Brain microvascular endothelial cell (primary cell): ENCODE measurements around the gene BACH2.

Experiments
- DNase-seq: peaks from one replicate; pipeline ENCODE4 v3.0.0-alpha.2; 2020
- H3K27ac ChIP-seq: fragments of 250-450 bp; sonication (Bioruptor Pico); 2 replicates; pipeline ENCODE4 v1.5.1; 2020; ENCODE audit warnings: mild to moderate bottlenecking, moderate library complexity
- H3K27me3 ChIP-seq: fragments of 250-450 bp; sonication (Bioruptor Pico); replicated peaks from 2 replicates; pipeline ENCODE4 v1.5.1; 2020; ENCODE audit warnings: mild to moderate bottlenecking
- H3K36me3 ChIP-seq: fragments of 250-450 bp; sonication (Bioruptor Pico); replicated peaks from 2 replicates; pipeline ENCODE4 v1.5.1; 2020; ENCODE audit warnings: mild to moderate bottlenecking
- H3K4me3 ChIP-seq: 2 replicates; pipeline ENCODE4 v1.5.1; 2011; ENCODE audit warnings: low read depth, mild to moderate bottlenecking, control low read depth, low read length, moderate library complexity
- CTCF ChIP-seq: IDR thresholded peaks from 2 replicates; pipeline ENCODE4 v1.5.1; 2011; ENCODE audit warnings: low read depth, mild to moderate bottlenecking, moderate library complexity, low read length, control low read depth, inconsistent platforms; ENCODE audit errors: missing control alignments
- in situ Hi-C: cut with HindIII; loops from 2 replicates; pipeline ENCODE4 v1.10.0; 2017; ENCODE audit warnings: low sequenced_read_pairs, low pct_ligation_motif_present

BACH2 gene

DNA sequence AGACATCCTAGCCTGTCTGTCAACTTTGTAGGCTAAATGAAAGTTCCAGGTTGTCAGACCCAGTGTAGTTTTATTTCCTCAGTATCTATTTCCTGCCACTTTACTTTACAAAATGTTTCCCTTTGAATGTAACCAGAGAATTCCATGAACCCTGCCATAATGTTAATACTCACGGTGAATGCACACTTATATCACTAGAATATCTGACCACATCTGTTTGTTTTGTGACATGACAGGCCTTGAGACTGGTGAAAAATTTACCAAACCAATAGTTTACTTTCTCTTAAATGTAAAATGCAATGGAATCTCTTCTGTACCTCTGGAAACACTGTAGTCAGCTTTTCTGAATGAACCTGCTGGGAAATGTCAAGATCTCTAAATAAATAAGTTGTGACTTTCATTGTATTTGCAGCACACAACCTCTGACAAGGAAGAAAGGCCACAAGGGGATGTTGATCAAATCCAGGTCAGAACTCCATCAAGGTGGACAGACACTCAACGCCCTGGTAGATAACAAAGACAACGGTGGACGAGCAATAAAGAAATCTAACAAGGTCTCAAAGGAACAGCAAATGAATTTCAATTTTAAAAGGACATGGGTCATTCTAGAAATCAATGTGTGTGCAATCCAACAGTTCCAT, 59.2 kb downstream of the BACH2 start:
- no peak overlapping the region for H3K27ac ChIP-seq
- in situ Hi-C loops: no loop called here
- no peak for DNase-seq
- no peak for TF ChIP-seq CTCF
- no peaks in the 10 kb centered on the region for H3K36me3 ChIP-seq
- H3K27me3 ChIP-seq: no peaks in the 10 kb centered on the region
- no peak overlapping the region for H3K4me3 ChIP-seq

DNA sequence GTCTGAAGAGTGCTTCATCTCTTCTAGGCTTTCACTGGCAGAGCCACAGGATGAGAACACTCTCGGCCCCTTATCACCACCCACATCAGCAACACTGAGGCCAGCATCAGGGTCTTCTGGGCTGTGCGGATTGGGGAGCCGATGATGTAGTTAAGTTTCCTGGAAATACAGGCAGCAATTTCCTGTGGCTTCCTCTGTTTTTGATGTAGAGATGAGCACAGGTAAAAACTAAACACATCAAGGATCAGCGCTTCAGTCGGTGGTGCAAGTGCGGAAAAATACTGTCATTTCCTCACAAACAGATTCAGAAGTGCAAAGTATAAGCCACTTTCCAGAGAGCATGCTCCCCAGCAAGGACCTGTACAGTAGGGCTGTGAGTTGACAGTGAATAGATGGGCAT, 62.6 kb downstream of the BACH2 start:
- no peak for TF ChIP-seq CTCF
- DNase-seq: no peak
- H3K36me3 ChIP-seq: no peaks in the 10 kb centered on the region
- H3K27ac ChIP-seq: no peak overlapping the region
- H3K27me3 ChIP-seq: no peaks in the 10 kb centered on the region
- no peak overlapping the region for H3K4me3 ChIP-seq
- in situ Hi-C loops: no loop called here

GRCh38 chr6:90233213-90233612, 63.4 kb downstream of the BACH2 start:
- in situ Hi-C loops: no loop called here
- Histone ChIP-seq H3K4me3 (no peak overlapping the region), H3K27me3 (no peaks in the 10 kb centered on the region), H3K36me3 (no peaks in the 10 kb centered on the region), H3K27ac (no peak overlapping the region)
- TF ChIP-seq CTCF: no peak
- DNase-seq: no peak

- TF ChIP-seq CTCF: no peak
- in situ Hi-C loops: no loop called here
- H3K4me3 ChIP-seq: no peak overlapping the region
- no peaks in the 10 kb centered on the region for H3K36me3 ChIP-seq
- H3K27ac ChIP-seq: no peak overlapping the region
- DNase-seq: no peak
- no peaks in the 10 kb centered on the region for H3K27me3 ChIP-seq
Measured at GRCh38 chr6:90231798-90232197, 64.8 kb downstream of the BACH2 start.

DNA sequence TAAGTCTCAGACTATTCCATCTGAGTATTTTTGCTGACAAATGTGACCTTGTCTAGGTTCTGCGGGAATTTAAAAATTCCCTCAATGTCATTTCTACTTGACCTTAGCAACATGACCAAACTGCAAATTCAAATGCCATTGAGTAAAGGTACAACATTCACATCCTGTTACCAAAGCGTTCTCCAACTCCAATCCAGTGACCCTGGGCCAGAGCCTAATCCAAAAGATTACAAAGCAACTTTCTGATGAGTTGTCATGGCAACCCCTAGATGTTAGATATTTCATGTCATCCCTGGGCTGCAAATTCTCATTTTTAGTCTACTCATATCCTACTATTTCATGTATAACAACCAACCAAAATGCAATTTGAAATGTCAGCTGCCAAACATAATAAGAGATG, 65.3 kb downstream of the BACH2 start:
- in situ Hi-C loops: no loop called here
- no peak for TF ChIP-seq CTCF
- no peak overlapping the region for H3K4me3 ChIP-seq
- H3K27me3 ChIP-seq: no peaks in the 10 kb centered on the region
- H3K27ac ChIP-seq: no peak overlapping the region
- H3K36me3 ChIP-seq: no peaks in the 10 kb centered on the region
- no peak for DNase-seq
